ENCODE results near the gene ERBB2. TPM values are rescaled to one million over a fixed set of nuclear protein-coding genes. Genes with fewer than 3 reads are reported as not detected.

Gene ERBB2
- total and polyA plus RNA-seq, 2 of the 13 experiments (the other 11 are each of a cell fraction or from before 2014, with no cell fraction given): 57.7 to 64.1 TPM

DNA sequence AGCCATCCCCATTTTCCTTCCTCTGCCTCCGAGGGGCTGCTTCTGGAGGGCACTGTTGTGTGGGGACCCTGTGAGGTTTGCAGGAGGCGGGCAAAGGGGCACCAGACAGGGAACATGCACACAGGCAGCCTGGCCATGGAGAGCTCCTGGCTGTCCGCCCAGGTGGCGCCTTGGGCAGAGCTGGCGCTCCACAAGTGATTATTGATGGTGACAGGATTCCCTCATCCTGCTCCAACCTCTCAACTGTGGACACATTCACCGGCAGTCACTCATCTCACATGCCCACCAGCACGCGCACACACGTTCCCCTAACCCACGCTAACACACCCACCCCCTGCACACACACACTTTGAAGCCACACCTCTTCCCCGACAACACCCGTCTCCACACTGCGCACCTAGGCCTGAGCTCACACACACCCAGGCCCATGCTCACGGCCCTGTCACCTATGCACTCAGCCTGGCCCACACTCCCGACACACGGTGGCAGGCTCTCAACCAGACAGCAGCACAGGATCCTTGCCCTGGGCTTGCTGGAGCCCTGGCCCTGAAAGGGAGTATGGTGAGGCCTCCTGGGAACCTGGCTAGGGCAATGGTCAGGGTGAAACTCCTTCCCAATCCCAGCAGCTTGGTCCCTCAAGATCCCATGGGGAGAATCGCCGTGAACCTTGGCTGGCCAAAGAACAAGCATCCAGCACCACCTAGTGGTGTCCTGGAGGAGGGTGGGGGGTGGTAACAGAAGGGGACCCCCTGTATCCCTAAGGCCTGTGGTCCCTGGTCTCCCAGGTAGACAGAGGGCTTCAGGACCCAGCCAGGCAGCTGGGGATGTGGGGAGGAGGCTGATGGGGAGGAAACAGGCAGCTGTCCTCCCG, 28.0 kb upstream of the ERBB2 start (continued):
- TF ChIP-seq FOXK1 (CRISPR knock-in tag; IDR thresholded peaks at IDR 0.05; ENCODE audit: borderline replicate concordance, low read depth) (0 out of 2 replicates have a peak, but pooled peaks have one; percentile 14), FOXO1 (CRISPR knock-in tag; IDR thresholded peaks at IDR 0.05) (no peak), TAF15 (IDR thresholded peaks at IDR 0.05; ENCODE audit: low read depth, low read length, poor library complexity, severe bottlenecking) (peak; percentile 49)
- TF ChIP-seq, protein P1, sequence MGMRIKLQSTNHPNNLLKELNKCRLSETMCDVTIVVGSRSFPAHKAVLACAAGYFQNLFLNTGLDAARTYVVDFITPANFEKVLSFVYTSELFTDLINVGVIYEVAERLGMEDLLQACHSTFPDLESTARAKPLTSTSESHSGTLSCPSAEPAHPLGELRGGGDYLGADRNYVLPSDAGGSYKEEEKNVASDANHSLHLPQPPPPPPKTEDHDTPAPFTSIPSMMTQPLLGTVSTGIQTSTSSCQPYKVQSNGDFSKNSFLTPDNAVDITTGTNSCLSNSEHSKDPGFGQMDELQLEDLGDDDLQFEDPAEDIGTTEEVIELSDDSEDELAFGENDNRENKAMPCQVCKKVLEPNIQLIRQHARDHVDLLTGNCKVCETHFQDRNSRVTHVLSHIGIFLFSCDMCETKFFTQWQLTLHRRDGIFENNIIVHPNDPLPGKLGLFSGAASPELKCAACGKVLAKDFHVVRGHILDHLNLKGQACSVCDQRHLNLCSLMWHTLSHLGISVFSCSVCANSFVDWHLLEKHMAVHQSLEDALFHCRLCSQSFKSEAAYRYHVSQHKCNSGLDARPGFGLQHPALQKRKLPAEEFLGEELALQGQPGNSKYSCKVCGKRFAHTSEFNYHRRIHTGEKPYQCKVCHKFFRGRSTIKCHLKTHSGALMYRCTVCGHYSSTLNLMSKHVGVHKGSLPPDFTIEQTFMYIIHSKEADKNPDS (CRISPR knock-in tag; IDR thresholded peaks at IDR 0.05): peak; percentile 64; the same call in 1 of the 2 replicates

GRCh38 chr17:39672522-39673334, 27.1 kb upstream of the ERBB2 start:
- Histone ChIP-seq H3K9ac (ENCODE audit: insufficient read depth, low read depth, low read length) (no peak overlapping the region), H2AFZ (ENCODE audit: low read length) (no peak overlapping the region), H3K4me2 (ENCODE audit: low read depth, low read length) (peak overlapping the region; percentile 95), H3K4me3 (replicated peaks in 1 of 3; ENCODE audit: insufficient read depth in 1 of 3, low read depth in 2 of 3, low read length in 3 of 3) (peak overlapping the region in 1 of 3 experiments; percentile 69; a peak in 1 of 6 replicates), H3K27me3 (ENCODE audit: control insufficient read depth in 1 of 2, insufficient read depth in 2 of 2, low read length in 2 of 2) (peaks cover 6 to 29% of the 10 kb centered on the region in 2 experiments; a peak in 4 of 5 replicates), H3K36me3 (replicated peaks in 1 of 2; ENCODE audit: control insufficient read depth in 1 of 2, insufficient read depth in 2 of 2, low read length in 2 of 2) (no peaks in the 10 kb centered on the region), H4K20me1 (ENCODE audit: insufficient read depth, low read length) (no peaks in the 10 kb centered on the region), H3K79me2 (ENCODE audit: insufficient read depth, low read length) (no peaks in the 10 kb centered on the region), H3K9me3 (ENCODE audit: low read length) (no peaks in the 10 kb centered on the region), H3K27ac (ENCODE audit: extremely low read length, insufficient read depth, low read length) (no peak overlapping the region), H3K4me1 (ENCODE audit: insufficient read depth, low read length) (peaks cover 80% of the 10 kb centered on the region)
- no TSS peak for BruUV-seq (replicated peaks)
- in situ Hi-C loops (cut with HindIII; ENCODE audit: extremely low pct_ligation_motif_present, low pct_unique_long_range_greater_than_20kb): loop anchor here (5.0 kb wide), 2 partner anchors 50 to 80 kb away; no protein-coding TSS in a partner anchor
- no peak for FAIRE-seq
- WGBS (ENCODE audit: low lambda C conversion rate): 88% methylated on average over 9 of the region's 15 CpGs
- no peak; the same call in 2 of the 3 replicates for ATAC-seq
- no peak for DNase-seq (ENCODE audit: low spot score)
- POLR2A ChIA-PET: interaction anchor here (0.9 to 9.4 kb wide), 9 partner anchors 15 to 64 kb away, joined by 3 to 96 read pairs (median 9); partner anchors contain the start of genes ERBB2, GRB7, MIEN1 and PGAP3
- intact Hi-C loops (cut with micrococcal nuclease; ENCODE audit: unreplicated experiment): loop anchor here (1.0 to 5.0 kb wide), 2 partner anchors 46 to 80 kb away; no protein-coding TSS in a partner anchor
- CTCF ChIA-PET (ENCODE audit: low intra/inter-chr PET ratio, low total read pairs): interaction anchor here (1.2 to 8.5 kb wide), 6 partner anchors 38 to 125 kb away, joined by 4 to 136 read pairs (median 9); partner anchors contain the start of gene MIEN1
- TF ChIP-seq ZNF20 (CRISPR knock-in tag; IDR thresholded peaks at IDR 0.05): no peak
- TF ChIP-seq HNRNPL (IDR thresholded peaks at IDR 0.05; ENCODE audit: low read depth, low read length): 0 out of 2 replicates have a peak, but pooled peaks have one; percentile 36
- no peak for TF ChIP-seq IKZF1 (IDR thresholded peaks at IDR 0.05)
- no peak for TF ChIP-seq ZFP90 (CRISPR knock-in tag; IDR thresholded peaks at IDR 0.05; ENCODE audit: borderline replicate concordance)
- TF ChIP-seq HDAC6 (IDR thresholded peaks at IDR 0.05; ENCODE audit: low read depth, low read length): no peak
- no peak for TF ChIP-seq POLR2AphosphoS2 (IDR thresholded peaks at IDR 0.05; ENCODE audit: low read depth, low read length)
- TF ChIP-seq BCL6 (CRISPR knock-in tag; IDR thresholded peaks at IDR 0.05): no peak
- no peak for TF ChIP-seq ETV5 (CRISPR knock-in tag; IDR thresholded peaks at IDR 0.05; ENCODE audit: borderline replicate concordance)
- 0 out of 2 replicates have a peak, but pooled peaks have one; percentile 44 for TF ChIP-seq ZIK1 (CRISPR knock-in tag; IDR thresholded peaks at IDR 0.05; ENCODE audit: borderline replicate concordance, low read depth)
- no peak for TF ChIP-seq ZNF296 (CRISPR knock-in tag; conservative IDR thresholded peaks at IDR 0.05)
- TF ChIP-seq ONECUT2 (CRISPR knock-in tag; IDR thresholded peaks at IDR 0.05): no peak
- no peak for TF ChIP-seq TAF15 (IDR thresholded peaks at IDR 0.05; ENCODE audit: low read depth, low read length, poor library complexity, severe bottlenecking)
